GM10248 (cell line): ENCODE measurements around the gene CCDC154.

Experiments
- CTCF ChIA-PET: fragments of 300-600 bp; sonication (Branson Sonifier 250); formaldehyde crosslinking; extraction: SDS; loops from one replicate; lab custom pipeline; 2021; ENCODE audit warnings: antibody characterized with exemption; lab: Yijun Ruan, JAX
- POLR2A ChIA-PET: fragments of 350-650 bp; sonication (Branson Sonifier 250); formaldehyde crosslinking; extraction: SDS; loops from one replicate; lab custom pipeline; 2020; ENCODE audit warnings: antibody characterized with exemption; lab: Yijun Ruan, JAX
- DNase-seq: peaks from one replicate; pipeline ENCODE4 v3.0.0; 2012; ENCODE audit errors: extremely low spot score
- CTCF ChIP-seq: IDR thresholded peaks from 2 replicates; pipeline ENCODE4 v1.5.1; 2012; ENCODE audit warnings: mild to moderate bottlenecking, low read depth; ENCODE audit errors: extremely low read depth, missing control alignments, control extremely low read depth

The CCDC154 gene

GRCh38 chr16:1439058-1439698 lies 5.2 kb downstream of the CCDC154 start:
- CTCF ChIA-PET = interaction anchor here (1.2 kb wide), 1 partner anchor 9 kb away, joined by 4 read pairs; the partner anchor contains the start of gene PERCC1
- no peak for TF ChIP-seq CTCF
- POLR2A ChIA-PET = no interaction called here
- DNase-seq = no peak

DNA sequence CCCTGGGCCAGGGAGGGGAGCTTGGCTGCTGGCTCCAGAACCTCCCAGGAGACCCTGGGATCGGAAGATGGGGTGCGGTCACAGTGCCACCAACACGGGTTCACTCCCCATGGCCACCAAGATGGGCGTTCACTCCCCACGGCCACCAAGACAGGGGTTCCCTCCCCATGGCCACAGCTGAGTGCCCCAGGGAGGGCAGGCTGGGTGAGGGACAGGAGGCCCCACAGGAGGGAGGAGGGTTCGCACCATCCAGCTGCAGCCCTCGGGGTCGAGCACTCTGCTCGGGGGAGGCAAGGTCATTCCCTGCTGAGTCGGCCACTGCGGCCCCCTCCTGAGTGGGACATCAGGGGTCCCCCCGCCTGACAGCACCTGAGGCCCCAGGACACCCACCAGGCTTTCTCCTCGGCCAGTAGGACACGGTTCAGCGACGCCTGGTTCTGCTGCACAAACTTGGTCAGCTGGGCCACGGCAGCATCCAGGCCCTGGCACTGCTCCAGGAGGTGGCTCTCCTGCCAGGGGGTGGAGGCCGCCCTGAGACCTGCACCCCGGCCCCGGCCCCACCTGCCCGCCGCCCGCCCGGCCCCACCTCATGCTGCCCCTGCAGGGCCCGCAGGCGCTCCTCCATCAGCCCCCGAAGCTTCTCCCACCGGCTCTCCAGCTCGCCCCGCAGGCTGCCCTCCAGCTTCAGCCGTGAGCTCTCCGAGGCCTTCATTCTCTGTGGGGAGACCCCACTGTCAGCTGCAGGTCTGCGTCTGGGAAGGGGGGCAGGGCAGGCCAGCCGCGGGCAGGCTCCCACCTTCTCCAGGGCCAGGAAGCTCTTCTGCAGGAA lies 5.9 kb downstream of the CCDC154 start:
- ChIA-PET CTCF (interaction anchor here (0.9 to 1.2 kb wide), 2 partner anchors 8 to 10 kb away, joined by 3 to 4 read pairs; partner anchors contain the start of gene PERCC1), POLR2A (interaction anchor here (0.5 kb wide), 1 partner anchor 50 kb away, joined by 3 read pairs; no protein-coding TSS in a partner anchor)
- TF ChIP-seq CTCF = no peak
- no peak for DNase-seq

- no peak for DNase-seq
- POLR2A ChIA-PET = no interaction called here
- CTCF ChIA-PET = interaction anchor here (0.9 kb wide), 1 partner anchor 9 kb away, joined by 3 read pairs; no protein-coding TSS in a partner anchor
- TF ChIP-seq CTCF = no peak
Measured at GRCh38 chr16:1437606-1438005, 6.8 kb downstream of the CCDC154 start.

- no peak for TF ChIP-seq CTCF
- no peak for DNase-seq
- CTCF ChIA-PET = no interaction called here
- POLR2A ChIA-PET = no interaction called here
Measured at GRCh38 chr16:1436731-1437355, 7.5 kb downstream of the CCDC154 start.

GRCh38 chr16:1435921-1436697 lies 8.2 kb downstream of the CCDC154 start:
- CTCF ChIA-PET = interaction anchor here (0.9 kb wide), 1 partner anchor 72 kb away, joined by 3 read pairs; no protein-coding TSS in a partner anchor
- no peak for DNase-seq
- POLR2A ChIA-PET = no interaction called here
- no peak for TF ChIP-seq CTCF
